Occipital lobe (tissue), 2 donors: ENCODE results near the gene APOBEC3H. TPM values are rescaled to one million over a fixed set of nuclear protein-coding genes. Genes with fewer than 3 reads are reported as not detected.
"Not testable (repeated sequence)": the region's sequence is repeated elsewhere in the genome, so short reads cannot be mapped to it uniquely, and the experiment has no call there.

ENCODE experiments used
- DNase-seq: peaks from one replicate; lab custom pipeline; 2025; lab: John Stamatoyannopoulos, UW
- total RNA-seq: library from RNA; depleted of rRNA; stranded (reverse); fragments of >200 nt; gene quantifications from one replicate; pipeline ENCODE4 v1.2.3, GENCODE V29; 2014

The APOBEC3H gene
- total RNA-seq = not detected

- no peak for DNase-seq
Observed at GRCh38 chr22:39097098-39098020, at the start of gene APOBEC3H. Gene APOBEC3H, plus strand, starts transcription at chr22:39097244. Its CDS starts 3,035 bp downstream, at chr22:39100279.

- not testable (repeated sequence) for DNase-seq
Observed at GRCh38 chr22:39049486-39049885, 47.6 kb upstream of the APOBEC3H start.

- not testable (repeated sequence) for DNase-seq
Observed at GRCh38 chr22:39051844-39052495, 45.1 kb upstream of the APOBEC3H start.

GRCh38 chr22:39055658-39056057, 41.4 kb upstream of the APOBEC3H start:
- no peak for DNase-seq

GRCh38 chr22:39061290-39061689, 35.8 kb upstream of the APOBEC3H start:
- not testable (repeated sequence) for DNase-seq

GRCh38 chr22:39061951-39062350, 35.1 kb upstream of the APOBEC3H start:
- DNase-seq = not testable (repeated sequence)

GRCh38 chr22:39063904-39064303, 33.1 kb upstream of the APOBEC3H start:
- DNase-seq = not testable (repeated sequence)

GRCh38 chr22:39066442-39067276, 30.4 kb upstream of the APOBEC3H start:
- DNase-seq = not testable (repeated sequence)

- no peak for DNase-seq
Observed at GRCh38 chr22:39068033-39068785, 28.8 kb upstream of the APOBEC3H start.

- DNase-seq = no peak
Observed at GRCh38 chr22:39070186-39070585, 26.9 kb upstream of the APOBEC3H start.

- not testable (repeated sequence) for DNase-seq
Observed at GRCh38 chr22:39072581-39072981, 24.5 kb upstream of the APOBEC3H start.

GRCh38 chr22:39073981-39074380, 23.1 kb upstream of the APOBEC3H start:
- DNase-seq = no peak

GRCh38 chr22:39076155-39077025, 20.7 kb upstream of the APOBEC3H start:
- not testable (repeated sequence) for DNase-seq

GRCh38 chr22:39077026-39077840, 19.8 kb upstream of the APOBEC3H start, which contains the start of gene APOBEC3G:
Gene APOBEC3G, plus strand, starts transcription at chr22:39077275. Its CDS starts 87 bp downstream, at chr22:39077362.
- not testable (repeated sequence) for DNase-seq

- DNase-seq = not testable (repeated sequence)
Observed at GRCh38 chr22:39077912-39078311, 19.1 kb upstream of the APOBEC3H start.

GRCh38 chr22:39078329-39078728, 18.7 kb upstream of the APOBEC3H start:
- no peak for DNase-seq

- DNase-seq = not testable (repeated sequence)
Observed at GRCh38 chr22:39079054-39079637, 17.9 kb upstream of the APOBEC3H start.

GRCh38 chr22:39080052-39080762, 16.8 kb upstream of the APOBEC3H start:
- no peak for DNase-seq
